HCT116 (cell line): ENCODE results near the gene KCNC4.

ENCODE experiments used
- CTCF ChIP-seq, 3 experiments: fragments of 200-600 bp in 1 of 3; sonication (generic) in 1 of 3; IDR thresholded peaks in 2 of 3; conservative IDR thresholded peaks in 1 of 3; 2 replicates each; pipeline ENCODE4 v1.5.1; 2012 to 2017; ENCODE audit warnings: low read depth in 2 of 3, low read length in 2 of 3, antibody characterized with exemption in 1 of 3, borderline replicate concordance in 1 of 3, control low read depth in 1 of 3, mild to moderate bottlenecking in 1 of 3, mixed read lengths in 1 of 3, mixed run types in 1 of 3, moderate library complexity in 1 of 3; ENCODE audit not compliant: insufficient read depth in 1 of 3
- FOSL1 ChIP-seq: IDR thresholded peaks from 2 replicates; pipeline ENCODE4 v1.6.1; 2012; ENCODE audit warnings: low read depth
- POLR2A ChIP-seq: IDR thresholded peaks from 2 replicates; pipeline ENCODE4 v1.7.0; 2011; ENCODE audit warnings: borderline replicate concordance; ENCODE audit not compliant: insufficient read depth, insufficient read length; ENCODE audit errors: extremely low read depth
- POLR2AphosphoS5 ChIP-seq: IDR thresholded peaks from 2 replicates; pipeline ENCODE4 v1.6.1; 2011; ENCODE audit warnings: mild to moderate bottlenecking, low read depth, low read length, moderate library complexity
- REST ChIP-seq: IDR thresholded peaks from 2 replicates; pipeline ENCODE4 v1.6.1; 2012; ENCODE audit warnings: low read depth
- SP1 ChIP-seq: IDR thresholded peaks from 2 replicates; pipeline ENCODE4 v1.6.1; 2012; ENCODE audit warnings: low read depth
- TCF7L2 ChIP-seq: IDR thresholded peaks from 2 replicates; pipeline ENCODE4 v1.7.0; 2011; ENCODE audit warnings: borderline replicate concordance, inconsistent platforms; ENCODE audit not compliant: insufficient read depth, insufficient read length; ENCODE audit errors: extremely low read depth
- YY1 ChIP-seq: IDR thresholded peaks from 2 replicates; pipeline ENCODE4 v1.6.1; 2011; ENCODE audit warnings: low read length, low read depth, moderate library complexity, mild to moderate bottlenecking; ENCODE audit not compliant: insufficient replicate concordance; ENCODE audit errors: extremely low read depth

- TF ChIP-seq REST (no peak), CTCF (IDR thresholded peaks at IDR 0.05 in 2 of 3, conservative IDR thresholded peaks at IDR 0.05 in 1 of 3; ENCODE audit: borderline replicate concordance in 1 of 3, insufficient read depth in 1 of 3, low read depth in 2 of 3, low read length in 2 of 3) (no peak), POLR2AphosphoS5 (no peak), YY1 (no peak), POLR2A (no peak), FOSL1 (no peak), TCF7L2 (no peak), SP1 (no peak)
Measured at GRCh38 chr1:110176299-110176956, 33.7 kb upstream of the KCNC4 start.
